ENCODE results near the gene CDCA8. TPM values are rescaled to one million over a fixed set of nuclear protein-coding genes. Genes with fewer than 3 reads are reported as not detected.
A peak's percentile ranks its signal among the peaks of the same experiment; 100 is the strongest.
"Not testable (repeated sequence)": the region's sequence is repeated elsewhere in the genome, so short reads cannot be mapped to it uniquely, and the experiment has no call there.

The CDCA8 gene
- total RNA-seq, 2 donors from 2014 or later: 0.70 TPM

GRCh38 chr1:37682334-37682987 is 9.9 kb upstream of the CDCA8 start:
- ATAC-seq (peak; percentile 86), DNase-seq (peak; percentile 53 to 78 (median 53))
- no peaks in the 10 kb centered on the region for H3K27me3 Mint-ChIP-seq
- H3K9me3 ChIP-seq (ENCODE audit: control insufficient read depth, low read length, poor library complexity, severe bottlenecking): no peaks in the 10 kb centered on the region
- H3K27ac Mint-ChIP-seq: no peak overlapping the region
- H3K4me3 Mint-ChIP-seq: no peak overlapping the region
- peaks cover 8% of the 10 kb centered on the region for H3K4me1 Mint-ChIP-seq
- peaks cover 4% of the 10 kb centered on the region for H3K36me3 Mint-ChIP-seq (ENCODE audit: low read depth)

GRCh38 chr1:37684182-37684581 is 8.1 kb upstream of the CDCA8 start:
- not testable (repeated sequence) for ATAC-seq; H3K36me3 Mint-ChIP-seq (ENCODE audit: low read depth); H3K9me3 ChIP-seq (ENCODE audit: control insufficient read depth, low read length, poor library complexity, severe bottlenecking); H3K4me3 Mint-ChIP-seq; H3K27me3 Mint-ChIP-seq; DNase-seq
- H3K4me1 Mint-ChIP-seq: peaks cover 18% of the 10 kb centered on the region
- H3K27ac Mint-ChIP-seq: peak overlapping the region; percentile 53

- Mint-ChIP-seq H3K27ac (peak overlapping the region; percentile 85), H3K36me3 (ENCODE audit: low read depth) (peaks cover 6% of the 10 kb centered on the region), H3K27me3 (no peaks in the 10 kb centered on the region), H3K4me3 (no peak overlapping the region), H3K4me1 (peaks cover 32% of the 10 kb centered on the region)
- DNase-seq (no peak), ATAC-seq (no peak)
- H3K9me3 ChIP-seq (ENCODE audit: control insufficient read depth, low read length, poor library complexity, severe bottlenecking): no peaks in the 10 kb centered on the region
Observed at GRCh38 chr1:37685722-37686121, 6.6 kb upstream of the CDCA8 start.

GRCh38 chr1:37687764-37688163 is 4.6 kb upstream of the CDCA8 start:
- not testable (repeated sequence) for H3K9me3 ChIP-seq (ENCODE audit: control insufficient read depth, low read length, poor library complexity, severe bottlenecking); DNase-seq; ATAC-seq; H3K36me3 Mint-ChIP-seq (ENCODE audit: low read depth); H3K4me3 Mint-ChIP-seq; H3K27me3 Mint-ChIP-seq
- Mint-ChIP-seq H3K27ac (peak overlapping the region; percentile 76), H3K4me1 (peaks cover 40% of the 10 kb centered on the region)

GRCh38 chr1:37688926-37689325 is 3.4 kb upstream of the CDCA8 start:
- Mint-ChIP-seq H3K27ac (no peak overlapping the region), H3K4me3 (peak overlapping the region; percentile 97), H3K36me3 (ENCODE audit: low read depth) (peaks cover 6% of the 10 kb centered on the region), H3K4me1 (peaks cover 37% of the 10 kb centered on the region), H3K27me3 (no peaks in the 10 kb centered on the region)
- no peaks in the 10 kb centered on the region for H3K9me3 ChIP-seq (ENCODE audit: control insufficient read depth, low read length, poor library complexity, severe bottlenecking)
- no peak for ATAC-seq
- no peak for DNase-seq

- peak overlapping the region; percentile 94 for H3K27ac Mint-ChIP-seq
- H3K36me3 Mint-ChIP-seq (ENCODE audit: low read depth): peaks cover 2% of the 10 kb centered on the region
- DNase-seq: peak in 1 of 3 donors; percentile 16
- H3K4me3 Mint-ChIP-seq: peak overlapping the region; percentile 97
- H3K27me3 Mint-ChIP-seq: no peaks in the 10 kb centered on the region
- H3K9me3 ChIP-seq (ENCODE audit: control insufficient read depth, low read length, poor library complexity, severe bottlenecking): no peaks in the 10 kb centered on the region
- H3K4me1 Mint-ChIP-seq: peaks cover 34% of the 10 kb centered on the region
- no peak for ATAC-seq
Observed at GRCh38 chr1:37691497-37692077, 729 bp upstream of the CDCA8 start.

- DNase-seq (no peak), ATAC-seq (no peak)
- peaks cover 32% of the 10 kb centered on the region for H3K4me1 Mint-ChIP-seq
- H3K27ac Mint-ChIP-seq: no peak overlapping the region
- peaks cover 2% of the 10 kb centered on the region for H3K36me3 Mint-ChIP-seq (ENCODE audit: low read depth)
- H3K9me3 ChIP-seq (ENCODE audit: control insufficient read depth, low read length, poor library complexity, severe bottlenecking): no peaks in the 10 kb centered on the region
- no peaks in the 10 kb centered on the region for H3K27me3 Mint-ChIP-seq
- peak overlapping the region; percentile 97 for H3K4me3 Mint-ChIP-seq
Observed at GRCh38 chr1:37692834-37693175, 489 bp downstream of the CDCA8 start.

GRCh38 chr1:37697090-37697489 is 4.8 kb downstream of the CDCA8 start:
- H3K36me3 Mint-ChIP-seq (ENCODE audit: low read depth): no peaks in the 10 kb centered on the region
- H3K4me1 Mint-ChIP-seq: peaks cover 15% of the 10 kb centered on the region
- H3K27me3 Mint-ChIP-seq: no peaks in the 10 kb centered on the region

GRCh38 chr1:37697737-37698136 is 5.4 kb downstream of the CDCA8 start:
- H3K9me3 ChIP-seq (ENCODE audit: control insufficient read depth, low read length, poor library complexity, severe bottlenecking): no peaks in the 10 kb centered on the region
- DNase-seq: no peak
- Mint-ChIP-seq H3K27ac (no peak overlapping the region), H3K27me3 (no peaks in the 10 kb centered on the region), H3K4me3 (no peak overlapping the region), H3K36me3 (ENCODE audit: low read depth) (no peaks in the 10 kb centered on the region), H3K4me1 (peaks cover 15% of the 10 kb centered on the region)
- no peak for ATAC-seq

More at GRCh38 chr1:37697090-37697489, 4.8 kb downstream of the CDCA8 start:
- ATAC-seq (no peak), DNase-seq (no peak)
- H3K9me3 ChIP-seq (ENCODE audit: control insufficient read depth, low read length, poor library complexity, severe bottlenecking): no peaks in the 10 kb centered on the region
- Mint-ChIP-seq H3K4me3 (no peak overlapping the region), H3K27ac (no peak overlapping the region)

- no peaks in the 10 kb centered on the region for H3K9me3 ChIP-seq (ENCODE audit: control insufficient read depth, low read length, poor library complexity, severe bottlenecking)
- Mint-ChIP-seq H3K4me1 (peaks cover 15% of the 10 kb centered on the region), H3K4me3 (peak overlapping the region; percentile 69), H3K27me3 (no peaks in the 10 kb centered on the region), H3K27ac (peak overlapping the region; percentile 47), H3K36me3 (ENCODE audit: low read depth) (no peaks in the 10 kb centered on the region)
- DNase-seq (no peak), ATAC-seq (no peak)
Observed at GRCh38 chr1:37699147-37699546, 6.8 kb downstream of the CDCA8 start.

- no peak for DNase-seq
- Mint-ChIP-seq H3K4me1 (peaks cover 15% of the 10 kb centered on the region), H3K36me3 (ENCODE audit: low read depth) (no peaks in the 10 kb centered on the region), H3K4me3 (no peak overlapping the region), H3K27ac (peak overlapping the region; percentile 47), H3K27me3 (no peaks in the 10 kb centered on the region)
- no peaks in the 10 kb centered on the region for H3K9me3 ChIP-seq (ENCODE audit: control insufficient read depth, low read length, poor library complexity, severe bottlenecking)
- ATAC-seq: no peak
Observed at GRCh38 chr1:37701051-37701450, 8.7 kb downstream of the CDCA8 start.

GRCh38 chr1:37703061-37703460 is 10.7 kb downstream of the CDCA8 start:
- DNase-seq (no peak), ATAC-seq (no peak)
- H3K9me3 ChIP-seq (ENCODE audit: control insufficient read depth, low read length, poor library complexity, severe bottlenecking): no peaks in the 10 kb centered on the region
- Mint-ChIP-seq H3K4me3 (no peak overlapping the region), H3K27me3 (no peaks in the 10 kb centered on the region), H3K36me3 (ENCODE audit: low read depth) (no peaks in the 10 kb centered on the region), H3K4me1 (peaks cover 15% of the 10 kb centered on the region), H3K27ac (no peak overlapping the region)

GRCh38 chr1:37704966-37705365 is 12.7 kb downstream of the CDCA8 start:
- Mint-ChIP-seq H3K27me3 (no peaks in the 10 kb centered on the region), H3K36me3 (ENCODE audit: low read depth) (no peaks in the 10 kb centered on the region), H3K27ac (no peak overlapping the region), H3K4me3 (no peak overlapping the region), H3K4me1 (peaks cover 7% of the 10 kb centered on the region)
- DNase-seq (no peak), ATAC-seq (no peak)
- H3K9me3 ChIP-seq (ENCODE audit: control insufficient read depth, low read length, poor library complexity, severe bottlenecking): no peaks in the 10 kb centered on the region

- Mint-ChIP-seq H3K36me3 (ENCODE audit: low read depth) (no peaks in the 10 kb centered on the region), H3K4me3 (no peak overlapping the region), H3K27me3 (no peaks in the 10 kb centered on the region), H3K27ac (no peak overlapping the region), H3K4me1 (peaks cover 5% of the 10 kb centered on the region)
- DNase-seq (no peak), ATAC-seq (no peak)
- no peaks in the 10 kb centered on the region for H3K9me3 ChIP-seq (ENCODE audit: control insufficient read depth, low read length, poor library complexity, severe bottlenecking)
Observed at GRCh38 chr1:37705399-37705798, 13.1 kb downstream of the CDCA8 start.
